ENCODE measurements around the gene OR7D2.

The OR7D2 gene

GRCh38 chr19:9139609-9140158 lies 39.1 kb upstream of the OR7D2 start:
- peak overlapping the region; percentile 97 for H3K9ac ChIP-seq (ENCODE audit: low read length)
- no peaks in the 10 kb centered on the region for H3K9me2 ChIP-seq (replicated peaks; ENCODE audit: insufficient read depth, low read length)
- H4K20me1 ChIP-seq (ENCODE audit: low read depth, low read length): 0 out of 2 replicates have a peak, but pooled peaks cover 4% of the 10 kb centered on the region
- peaks cover 3% of the 10 kb centered on the region; the same call in 1 of the 2 replicates for H3F3A ChIP-seq (ENCODE audit: insufficient read depth)
- H3K79me2 ChIP-seq (ENCODE audit: insufficient read depth, low read length): peaks cover 46% of the 10 kb centered on the region
- H2AFZ ChIP-seq (ENCODE audit: low read depth, low read length, severe bottlenecking): peak overlapping the region; percentile 87
- no peaks in the 10 kb centered on the region for H3K27me3 ChIP-seq (ENCODE audit: low read length)
- H3K4me3 ChIP-seq (ENCODE audit: insufficient read depth, low read length, poor library complexity, severe bottlenecking): peak overlapping the region; percentile 91
- peak overlapping the region; percentile 84 for H3K4me2 ChIP-seq (ENCODE audit: low read depth, low read length, poor library complexity, severe bottlenecking)
- H3K27ac ChIP-seq (ENCODE audit: low read depth, low read length): no peak overlapping the region
- peaks cover 13% of the 10 kb centered on the region; the same call in 1 of the 2 replicates for H3K9me3 ChIP-seq (ENCODE audit: insufficient read depth, low read length)
- H3K36me3 ChIP-seq (ENCODE audit: low read length): peaks cover 28% of the 10 kb centered on the region
- TF ChIP-seq CTCF (IDR thresholded peaks at IDR 0.05; ENCODE audit: insufficient read depth, low read length, poor library complexity, severe bottlenecking) (no peak), EZH2phosphoT487 (conservative IDR thresholded peaks at IDR 0.05; ENCODE audit: low read length) (no peak)

- no peaks in the 10 kb centered on the region for H3K9me2 ChIP-seq (replicated peaks; ENCODE audit: insufficient read depth, low read length)
- peak within 1 kb of the TSS; percentile 91 for H3K4me3 ChIP-seq (ENCODE audit: insufficient read depth, low read length, poor library complexity, severe bottlenecking)
- peak within 1 kb of the TSS; percentile 84 for H3K4me2 ChIP-seq (ENCODE audit: low read depth, low read length, poor library complexity, severe bottlenecking)
- peak within 1 kb of the TSS; percentile 87 for H2AFZ ChIP-seq (ENCODE audit: low read depth, low read length, severe bottlenecking)
- TF ChIP-seq CTCF (IDR thresholded peaks at IDR 0.05; ENCODE audit: insufficient read depth, low read length, poor library complexity, severe bottlenecking): no peak
- no peak for TF ChIP-seq EZH2phosphoT487 (conservative IDR thresholded peaks at IDR 0.05; ENCODE audit: low read length)
- no peaks in the 10 kb centered on the region for H3K27me3 ChIP-seq (ENCODE audit: low read length)
- H3K27ac ChIP-seq (ENCODE audit: low read depth, low read length): peak within 1 kb of the TSS; percentile 53
- 0 out of 2 replicates have a peak, but pooled peaks cover 4% of the 10 kb centered on the region for H4K20me1 ChIP-seq (ENCODE audit: low read depth, low read length)
- H3F3A ChIP-seq (ENCODE audit: insufficient read depth): peaks cover 3% of the 10 kb centered on the region; the same call in 1 of the 2 replicates
- H3K36me3 ChIP-seq (ENCODE audit: low read length): peaks cover 35% of the 10 kb centered on the region
- peaks cover 20% of the 10 kb centered on the region for H3K9me3 ChIP-seq (ENCODE audit: insufficient read depth, low read length)
- H3K9ac ChIP-seq (ENCODE audit: low read length): peak within 1 kb of the TSS; percentile 97
- peaks cover 52% of the 10 kb centered on the region for H3K79me2 ChIP-seq (ENCODE audit: insufficient read depth, low read length)
These were observed 38.5 kb upstream of the OR7D2 start, which contains the start of gene ZNF317 for GRCh38 chr19:9140159-9140874. Gene ZNF317 (plus strand): TSS chr19:9140397. CDS start chr19:9156017, 15,620 bp downstream.

- Histone ChIP-seq H3K9ac (ENCODE audit: low read length) (no peak overlapping the region), H4K20me1 (ENCODE audit: low read depth, low read length) (peaks cover 10% of the 10 kb centered on the region; the same call in 1 of the 2 replicates), H3K4me3 (ENCODE audit: insufficient read depth, low read length, poor library complexity, severe bottlenecking) (no peak overlapping the region), H3K36me3 (ENCODE audit: low read length) (peaks cover 62% of the 10 kb centered on the region), H3K27ac (ENCODE audit: low read depth, low read length) (no peak overlapping the region), H3K4me2 (ENCODE audit: low read depth, low read length, poor library complexity, severe bottlenecking) (no peak overlapping the region), H3K9me2 (replicated peaks; ENCODE audit: insufficient read depth, low read length) (no peaks in the 10 kb centered on the region), H3K79me2 (ENCODE audit: insufficient read depth, low read length) (peaks cover 98% of the 10 kb centered on the region), H2AFZ (ENCODE audit: low read depth, low read length, severe bottlenecking) (no peak overlapping the region), H3K27me3 (ENCODE audit: low read length) (no peaks in the 10 kb centered on the region), H3K9me3 (ENCODE audit: insufficient read depth, low read length) (peaks cover 27% of the 10 kb centered on the region), H3F3A (ENCODE audit: insufficient read depth) (no peaks in the 10 kb centered on the region)
- TF ChIP-seq EZH2phosphoT487 (conservative IDR thresholded peaks at IDR 0.05; ENCODE audit: low read length): no peak
- TF ChIP-seq CTCF (IDR thresholded peaks at IDR 0.05; ENCODE audit: insufficient read depth, low read length, poor library complexity, severe bottlenecking): no peak
These were observed 33.9 kb upstream of the OR7D2 start for GRCh38 chr19:9144920-9145319.

Measured in SU-DHL-6 (cell line).